GM12872 (cell line): ENCODE measurements around the gene MAS1.

Experiments
- CTCF ChIP-seq: IDR thresholded peaks from 3 replicates; pipeline ENCODE4 v1.5.1; 2011; ENCODE audit warnings: low read depth, mild to moderate bottlenecking, low read length, moderate library complexity; ENCODE audit not compliant: insufficient read depth

Gene MAS1

GRCh38 chr6:159874435-159874834, 16.4 kb upstream of the MAS1 start:
- no peak for TF ChIP-seq CTCF

- TF ChIP-seq CTCF, result no peak
Observed at GRCh38 chr6:159875194-159875593, 15.6 kb upstream of the MAS1 start.

- TF ChIP-seq CTCF, result no peak
Observed at GRCh38 chr6:159876242-159876641, 14.5 kb upstream of the MAS1 start.

GRCh38 chr6:159877256-159877808, 13.5 kb upstream of the MAS1 start:
- TF ChIP-seq CTCF, result no peak

- TF ChIP-seq CTCF, result no peak
Observed at GRCh38 chr6:159878341-159878740, 12.4 kb upstream of the MAS1 start.

- no peak for TF ChIP-seq CTCF
Observed at GRCh38 chr6:159879856-159880255, 10.9 kb upstream of the MAS1 start.

GRCh38 chr6:159880412-159880975, 10.3 kb upstream of the MAS1 start:
- TF ChIP-seq CTCF, result no peak
